HUES64 (cell line): ENCODE measurements around the gene TM4SF20.

ENCODE experiments used
- H3K27ac ChIP-seq: 2 replicates; pipeline ENCODE4 v1.7.0; 2013; ENCODE audit warnings: low read depth, low read length, inconsistent platforms
- H3K27me3 ChIP-seq: 2 replicates; pipeline ENCODE4 v1.6.1; 2013; ENCODE audit warnings: mild to moderate bottlenecking, low read length; ENCODE audit not compliant: insufficient read depth
- H3K36me3 ChIP-seq: 2 replicates; pipeline ENCODE4 v1.6.1; 2013; ENCODE audit warnings: mild to moderate bottlenecking, low read length; ENCODE audit not compliant: insufficient read depth
- H3K4me1 ChIP-seq: 2 replicates; pipeline ENCODE4 v1.6.1; 2013; ENCODE audit warnings: mild to moderate bottlenecking, low read length, moderate library complexity; ENCODE audit not compliant: insufficient read depth
- H3K4me3 ChIP-seq: 2 replicates; pipeline ENCODE4 v1.5.1; 2013; ENCODE audit warnings: mild to moderate bottlenecking, low read length, moderate library complexity
- H3K9ac ChIP-seq: 2 replicates; pipeline ENCODE4 v1.6.1; 2013; ENCODE audit warnings: mild to moderate bottlenecking, low read depth, low read length
- H3K9me3 ChIP-seq: 2 replicates; pipeline ENCODE4 v1.6.1; 2013; ENCODE audit warnings: low read depth, low read length; ENCODE audit not compliant: insufficient read depth
- WGBS: fragments of 150-250, 120-280 bp; methylation state at CpG from one replicate; pipeline ENCODE4 v1.1.7; 2013; ENCODE audit warnings: missing lambda C conversion rate; 5-methylcytosine and 5-hydroxymethylcytosine counted together

Gene TM4SF20

GRCh38 chr2:227377467-227378351 lies 1.4 kb downstream of the TM4SF20 start:
- H3K9me3 ChIP-seq = no peaks in the 10 kb centered on the region
- no peak overlapping the region for H3K4me3 ChIP-seq
- no peak overlapping the region for H3K27ac ChIP-seq
- H3K36me3 ChIP-seq = no peaks in the 10 kb centered on the region
- no peaks in the 10 kb centered on the region for H3K27me3 ChIP-seq
- peaks cover 4% of the 10 kb centered on the region; the same call in 1 of the 2 replicates for H3K4me1 ChIP-seq
- 92% methylated on average over 8 of the region's 8 CpGs for WGBS
- H3K9ac ChIP-seq = no peak overlapping the region

GRCh38 chr2:227376656-227377396 lies 2.3 kb downstream of the TM4SF20 start:
- Histone ChIP-seq H3K4me1 (peaks cover 4% of the 10 kb centered on the region; the same call in 1 of the 2 replicates), H3K36me3 (no peaks in the 10 kb centered on the region), H3K27ac (no peak overlapping the region), H3K4me3 (no peak overlapping the region), H3K9me3 (no peaks in the 10 kb centered on the region), H3K9ac (no peak overlapping the region), H3K27me3 (no peaks in the 10 kb centered on the region)
- WGBS = 84% methylated on average over 7 of the region's 9 CpGs

- no peaks in the 10 kb centered on the region for H3K36me3 ChIP-seq
- H3K4me1 ChIP-seq = peaks cover 4% of the 10 kb centered on the region; the same call in 1 of the 2 replicates
- H3K4me3 ChIP-seq = no peak overlapping the region
- H3K9me3 ChIP-seq = no peaks in the 10 kb centered on the region
- no peak overlapping the region for H3K27ac ChIP-seq
- no peak overlapping the region for H3K9ac ChIP-seq
- no peaks in the 10 kb centered on the region for H3K27me3 ChIP-seq
- 82% methylated on average over 6 of the region's 6 CpGs for WGBS
Measured at GRCh38 chr2:227374158-227374557, 4.9 kb downstream of the TM4SF20 start.

GRCh38 chr2:227373389-227373788 lies 5.7 kb downstream of the TM4SF20 start:
- Histone ChIP-seq H3K27ac (no peak overlapping the region), H3K9ac (no peak overlapping the region), H3K36me3 (no peaks in the 10 kb centered on the region), H3K27me3 (no peaks in the 10 kb centered on the region), H3K4me3 (no peak overlapping the region), H3K9me3 (no peaks in the 10 kb centered on the region), H3K4me1 (peaks cover 4% of the 10 kb centered on the region; the same call in 1 of the 2 replicates)
- 91% methylated on average over 10 of the region's 10 CpGs for WGBS

- Histone ChIP-seq H3K27me3 (no peaks in the 10 kb centered on the region), H3K36me3 (no peaks in the 10 kb centered on the region), H3K4me3 (no peak overlapping the region), H3K4me1 (no peaks in the 10 kb centered on the region), H3K27ac (no peak overlapping the region), H3K9me3 (no peaks in the 10 kb centered on the region), H3K9ac (no peak overlapping the region)
- 95% methylated on average over 9 of the region's 9 CpGs for WGBS
Measured at GRCh38 chr2:227370791-227371312, 8.3 kb downstream of the TM4SF20 start.

GRCh38 chr2:227370092-227370491 lies 9.0 kb downstream of the TM4SF20 start:
- H3K4me3 ChIP-seq = no peak overlapping the region
- H3K27me3 ChIP-seq = no peaks in the 10 kb centered on the region
- no peak overlapping the region for H3K9ac ChIP-seq
- WGBS = over 99% methylated on average over 8 of the region's 8 CpGs
- no peaks in the 10 kb centered on the region for H3K36me3 ChIP-seq
- no peak overlapping the region for H3K27ac ChIP-seq
- no peaks in the 10 kb centered on the region for H3K9me3 ChIP-seq
- H3K4me1 ChIP-seq = no peaks in the 10 kb centered on the region

GRCh38 chr2:227368574-227368973 lies 10.5 kb downstream of the TM4SF20 start:
- 94% methylated on average over 5 of the region's 5 CpGs for WGBS
- H3K4me1 ChIP-seq = no peaks in the 10 kb centered on the region
- no peaks in the 10 kb centered on the region for H3K36me3 ChIP-seq
- H3K9me3 ChIP-seq = no peaks in the 10 kb centered on the region
- no peak overlapping the region for H3K27ac ChIP-seq
- H3K4me3 ChIP-seq = no peak overlapping the region
- no peak overlapping the region for H3K9ac ChIP-seq
- no peaks in the 10 kb centered on the region for H3K27me3 ChIP-seq

- no peaks in the 10 kb centered on the region for H3K27me3 ChIP-seq
- no peaks in the 10 kb centered on the region for H3K36me3 ChIP-seq
- H3K9me3 ChIP-seq = no peaks in the 10 kb centered on the region
- no peak overlapping the region for H3K9ac ChIP-seq
- no peak overlapping the region for H3K4me3 ChIP-seq
- H3K27ac ChIP-seq = no peak overlapping the region
- WGBS = 95% methylated on average over 3 of the region's 3 CpGs
- no peaks in the 10 kb centered on the region for H3K4me1 ChIP-seq
Measured at GRCh38 chr2:227367427-227367795, 11.7 kb downstream of the TM4SF20 start.

GRCh38 chr2:227366769-227367426 lies 12.2 kb downstream of the TM4SF20 start:
- 90% methylated on average over 11 of the region's 11 CpGs for WGBS
- Histone ChIP-seq H3K9me3 (no peaks in the 10 kb centered on the region), H3K27me3 (no peaks in the 10 kb centered on the region), H3K4me1 (no peaks in the 10 kb centered on the region), H3K4me3 (no peak overlapping the region), H3K9ac (no peak overlapping the region), H3K36me3 (no peaks in the 10 kb centered on the region), H3K27ac (no peak overlapping the region)

- Histone ChIP-seq H3K36me3 (peaks cover 1% of the 10 kb centered on the region; the same call in 1 of the 2 replicates), H3K4me3 (no peak overlapping the region), H3K9ac (no peak overlapping the region), H3K27me3 (no peaks in the 10 kb centered on the region), H3K27ac (no peak overlapping the region), H3K4me1 (no peaks in the 10 kb centered on the region), H3K9me3 (no peaks in the 10 kb centered on the region)
- 96% methylated on average over 3 of the region's 3 CpGs for WGBS
Measured at GRCh38 chr2:227365833-227366232, 13.3 kb downstream of the TM4SF20 start.
